Measurements from ENCODE around the gene NRXN3.

DNA sequence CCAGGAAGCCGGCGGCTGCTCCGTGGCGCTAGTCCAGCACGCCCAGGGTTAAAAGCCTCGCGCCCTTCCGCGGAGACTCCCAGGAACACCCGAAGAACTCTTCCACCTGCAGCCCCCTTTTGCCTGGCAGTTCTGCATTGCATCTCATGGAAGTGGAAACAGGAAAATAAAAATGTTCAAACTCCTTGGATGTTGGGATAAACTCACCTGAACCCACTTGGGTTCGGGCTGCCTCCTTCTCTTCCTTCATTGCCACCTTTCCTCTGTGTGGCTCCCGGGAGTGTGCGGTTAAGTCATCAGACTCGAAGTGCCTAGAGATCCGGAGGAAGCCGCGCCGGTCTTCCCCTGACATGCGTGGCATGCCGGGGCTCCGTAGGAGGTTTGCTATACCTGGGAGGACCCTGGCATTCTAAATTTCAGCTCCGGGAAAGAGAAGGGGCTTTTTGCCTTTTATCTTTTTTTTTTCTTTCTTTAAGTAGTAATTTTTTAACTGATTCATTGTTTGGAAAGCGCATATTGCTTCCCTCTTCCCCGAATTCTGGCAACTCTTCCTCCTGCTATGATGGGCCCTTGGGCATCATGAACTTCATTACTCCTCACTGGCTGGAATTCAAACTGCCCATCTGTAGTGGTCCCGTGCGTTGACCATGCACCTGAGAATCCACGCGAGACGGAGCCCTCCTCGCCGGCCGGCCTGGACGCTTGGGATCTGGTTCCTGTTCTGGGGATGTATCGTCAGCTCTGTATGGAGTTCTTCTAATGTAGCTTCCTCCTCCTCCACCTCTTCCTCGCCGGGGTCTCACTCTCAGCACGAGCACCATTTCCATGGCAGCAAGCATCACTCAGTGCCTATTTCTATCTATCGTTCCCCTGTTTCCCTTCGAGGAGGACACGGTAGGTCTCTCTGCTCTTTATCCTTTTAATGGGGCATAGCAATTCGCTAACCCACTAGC lies 1109.7 kb downstream of the NRXN3 start:
- no peak for TF ChIP-seq POLR2A (IDR thresholded peaks at IDR 0.05)
- TF ChIP-seq, protein P1, sequence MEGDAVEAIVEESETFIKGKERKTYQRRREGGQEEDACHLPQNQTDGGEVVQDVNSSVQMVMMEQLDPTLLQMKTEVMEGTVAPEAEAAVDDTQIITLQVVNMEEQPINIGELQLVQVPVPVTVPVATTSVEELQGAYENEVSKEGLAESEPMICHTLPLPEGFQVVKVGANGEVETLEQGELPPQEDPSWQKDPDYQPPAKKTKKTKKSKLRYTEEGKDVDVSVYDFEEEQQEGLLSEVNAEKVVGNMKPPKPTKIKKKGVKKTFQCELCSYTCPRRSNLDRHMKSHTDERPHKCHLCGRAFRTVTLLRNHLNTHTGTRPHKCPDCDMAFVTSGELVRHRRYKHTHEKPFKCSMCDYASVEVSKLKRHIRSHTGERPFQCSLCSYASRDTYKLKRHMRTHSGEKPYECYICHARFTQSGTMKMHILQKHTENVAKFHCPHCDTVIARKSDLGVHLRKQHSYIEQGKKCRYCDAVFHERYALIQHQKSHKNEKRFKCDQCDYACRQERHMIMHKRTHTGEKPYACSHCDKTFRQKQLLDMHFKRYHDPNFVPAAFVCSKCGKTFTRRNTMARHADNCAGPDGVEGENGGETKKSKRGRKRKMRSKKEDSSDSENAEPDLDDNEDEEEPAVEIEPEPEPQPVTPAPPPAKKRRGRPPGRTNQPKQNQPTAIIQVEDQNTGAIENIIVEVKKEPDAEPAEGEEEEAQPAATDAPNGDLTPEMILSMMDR (IDR thresholded peaks at IDR 0.05): no peak
